ENCODE data around the gene PFKFB4. TPM values are rescaled to one million over a fixed set of nuclear protein-coding genes. Genes with fewer than 3 reads are reported as not detected.

PFKFB4 gene
- total RNA-seq, 4 donors from 2014 or later, result 1.8 to 2.9 (median 1.9) TPM

DNA sequence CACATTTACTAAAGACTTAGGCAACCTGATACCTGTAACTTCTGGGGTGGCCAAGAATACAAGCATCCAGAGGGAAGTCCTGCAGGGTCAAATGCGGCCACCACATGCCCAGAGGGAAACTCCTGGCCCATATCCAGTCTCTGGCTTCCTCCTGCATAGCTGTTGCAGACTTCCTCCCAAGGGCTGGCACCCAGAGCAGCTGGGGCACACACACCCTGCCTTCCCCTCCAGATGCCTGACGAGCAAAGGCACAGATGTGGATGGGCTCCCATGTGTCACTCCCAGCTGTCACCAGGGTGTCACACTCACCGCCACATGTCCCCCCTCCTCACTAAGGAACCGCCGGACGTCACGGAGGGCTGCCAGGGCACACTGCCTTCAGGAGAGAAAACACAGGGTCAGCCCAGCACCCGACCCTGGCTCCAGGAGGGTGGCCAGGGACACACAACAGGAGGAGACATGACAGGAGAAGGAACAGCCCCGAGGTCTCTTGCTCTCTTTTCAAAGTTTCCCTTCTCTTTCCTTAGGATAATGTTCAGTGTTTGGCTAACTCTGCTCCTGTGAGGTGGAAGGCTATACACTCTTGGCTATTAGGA is 13.2 kb downstream of the PFKFB4 start:
- Histone ChIP-seq H3K4me3 (no peak overlapping the region), H3K27ac (replicated peaks in 1 of 4) (no peak overlapping the region), H3K9me3 (no peaks in the 10 kb centered on the region), H3K27me3 (no peaks in the 10 kb centered on the region), H3K4me1 (peaks cover 0 to 6% (median under 1%) of the 10 kb centered on the region in 4 donors), H3K36me3 (peaks cover 0 to 41% (median 7%) of the 10 kb centered on the region in 4 donors)
- 64% methylated on average over 9 of the region's 9 CpGs for WGBS
- DNase-seq (ENCODE audit: extremely low spot score), result no peak
- intact Hi-C loops (cut with DNase I), result no loop called here
- TF ChIP-seq POLR2A (IDR thresholded peaks at IDR 0.05; ENCODE audit: low read depth), result no peak
- TF ChIP-seq EP300 (IDR thresholded peaks at IDR 0.05), result no peak
- TF ChIP-seq, protein P1, sequence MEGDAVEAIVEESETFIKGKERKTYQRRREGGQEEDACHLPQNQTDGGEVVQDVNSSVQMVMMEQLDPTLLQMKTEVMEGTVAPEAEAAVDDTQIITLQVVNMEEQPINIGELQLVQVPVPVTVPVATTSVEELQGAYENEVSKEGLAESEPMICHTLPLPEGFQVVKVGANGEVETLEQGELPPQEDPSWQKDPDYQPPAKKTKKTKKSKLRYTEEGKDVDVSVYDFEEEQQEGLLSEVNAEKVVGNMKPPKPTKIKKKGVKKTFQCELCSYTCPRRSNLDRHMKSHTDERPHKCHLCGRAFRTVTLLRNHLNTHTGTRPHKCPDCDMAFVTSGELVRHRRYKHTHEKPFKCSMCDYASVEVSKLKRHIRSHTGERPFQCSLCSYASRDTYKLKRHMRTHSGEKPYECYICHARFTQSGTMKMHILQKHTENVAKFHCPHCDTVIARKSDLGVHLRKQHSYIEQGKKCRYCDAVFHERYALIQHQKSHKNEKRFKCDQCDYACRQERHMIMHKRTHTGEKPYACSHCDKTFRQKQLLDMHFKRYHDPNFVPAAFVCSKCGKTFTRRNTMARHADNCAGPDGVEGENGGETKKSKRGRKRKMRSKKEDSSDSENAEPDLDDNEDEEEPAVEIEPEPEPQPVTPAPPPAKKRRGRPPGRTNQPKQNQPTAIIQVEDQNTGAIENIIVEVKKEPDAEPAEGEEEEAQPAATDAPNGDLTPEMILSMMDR (IDR thresholded peaks at IDR 0.05), result no peak
- TF ChIP-seq POLR2AphosphoS5 (IDR thresholded peaks at IDR 0.05), result no peak

DNA sequence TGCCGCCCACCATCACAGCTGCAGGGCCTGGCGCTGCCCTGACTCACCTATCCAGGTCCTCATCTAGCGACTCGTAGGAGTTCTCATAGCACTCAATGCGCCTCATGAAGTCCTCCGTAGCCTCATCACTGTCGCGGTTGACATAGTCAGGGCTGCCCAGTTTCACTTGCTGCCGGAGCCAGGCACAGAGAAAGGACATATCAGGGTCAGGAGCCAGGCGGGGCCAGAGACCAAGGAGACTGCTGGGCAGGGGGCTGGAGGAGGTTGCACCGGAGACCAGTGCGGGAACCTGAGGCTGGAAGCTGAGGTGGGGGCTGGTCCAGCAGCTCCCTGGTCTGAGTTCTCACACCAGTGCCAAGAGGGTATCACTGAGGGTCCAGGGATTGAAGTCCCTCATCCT is 18.2 kb downstream of the PFKFB4 start:
- 97% methylated on average over 7 of the region's 12 CpGs for WGBS
- H3K27me3 ChIP-seq, result no peaks in the 10 kb centered on the region
- H3K4me1 ChIP-seq, result peaks cover 0 to 6% (median 0%) of the 10 kb centered on the region in 4 donors
- H3K4me3 ChIP-seq, result no peak overlapping the region
- H3K36me3 ChIP-seq, result peaks cover 6 to 62% (median 27%) of the 10 kb centered on the region in 4 donors
- intact Hi-C loops (cut with DNase I), result loop anchor here (10.0 kb wide), 1 partner anchor 154 kb away; no protein-coding TSS in a partner anchor
- TF ChIP-seq EP300 (IDR thresholded peaks at IDR 0.05) (no peak), POLR2AphosphoS5 (IDR thresholded peaks at IDR 0.05) (no peak), POLR2A (IDR thresholded peaks at IDR 0.05; ENCODE audit: low read depth) (no peak)
- TF ChIP-seq, protein P1 (IDR thresholded peaks at IDR 0.05), result no peak
- H3K9me3 ChIP-seq, result no peaks in the 10 kb centered on the region
- no peak for DNase-seq (ENCODE audit: extremely low spot score)
- no peak overlapping the region for H3K27ac ChIP-seq (replicated peaks in 1 of 4)

DNA sequence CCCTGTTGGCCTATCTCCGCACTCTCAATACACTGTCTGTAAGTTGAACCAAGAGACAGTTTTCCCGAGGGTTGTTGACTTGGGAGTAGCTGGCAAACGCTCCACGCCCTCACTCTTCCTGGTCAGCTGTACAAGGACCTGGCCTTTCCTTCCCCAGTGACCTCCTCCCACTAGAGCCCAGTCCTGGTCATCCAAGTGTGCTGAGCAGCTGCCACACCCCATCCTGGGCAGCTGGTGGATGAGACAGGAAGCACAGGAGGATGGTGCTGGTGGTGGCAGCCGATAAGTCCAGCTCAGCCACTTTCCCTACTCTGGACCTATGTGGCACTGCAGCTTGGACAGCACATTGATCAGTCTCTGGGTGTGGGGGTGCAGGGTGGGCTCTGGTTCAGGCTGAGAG is 19.8 kb downstream of the PFKFB4 start:
- Histone ChIP-seq H3K27ac (replicated peaks in 1 of 4) (no peak overlapping the region), H3K4me3 (no peak overlapping the region), H3K27me3 (no peaks in the 10 kb centered on the region), H3K4me1 (no peaks in the 10 kb centered on the region), H3K9me3 (no peaks in the 10 kb centered on the region), H3K36me3 (peaks cover 6 to 70% (median 27%) of the 10 kb centered on the region in 4 donors)
- 93% methylated on average over 5 of the region's 5 CpGs for WGBS
- TF ChIP-seq, protein P1 (IDR thresholded peaks at IDR 0.05), result no peak
- no peak for TF ChIP-seq EP300 (IDR thresholded peaks at IDR 0.05)
- no peak for TF ChIP-seq POLR2A (IDR thresholded peaks at IDR 0.05; ENCODE audit: low read depth)
- TF ChIP-seq POLR2AphosphoS5 (IDR thresholded peaks at IDR 0.05), result no peak
- no peak for DNase-seq (ENCODE audit: extremely low spot score)
- intact Hi-C loops (cut with DNase I), result loop anchor here (10.0 kb wide), 1 partner anchor 152 kb away; no protein-coding TSS in a partner anchor

DNA sequence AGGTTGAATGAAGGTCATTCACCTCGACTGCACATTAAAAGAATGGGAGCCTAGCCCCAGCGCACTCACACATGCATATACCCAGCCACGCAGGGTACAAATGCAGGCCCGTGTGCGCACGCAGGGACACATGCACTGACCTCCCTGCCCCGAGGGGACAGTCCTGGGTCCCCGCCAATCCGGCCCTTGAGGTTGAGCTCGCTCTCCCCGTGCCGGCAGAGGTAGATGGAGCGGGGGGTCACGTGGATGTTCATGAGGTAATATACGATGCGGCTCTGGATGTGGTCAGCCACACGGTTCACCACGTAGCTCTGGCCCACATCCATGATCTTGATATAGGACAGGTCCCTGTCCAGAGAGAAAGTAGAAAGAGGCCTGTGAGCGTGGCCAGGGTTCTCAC is 20.5 kb downstream of the PFKFB4 start:
- Histone ChIP-seq H3K9me3 (no peaks in the 10 kb centered on the region), H3K4me3 (no peak overlapping the region), H3K4me1 (no peaks in the 10 kb centered on the region), H3K27ac (replicated peaks in 1 of 4) (no peak overlapping the region), H3K27me3 (no peaks in the 10 kb centered on the region), H3K36me3 (peaks cover 6 to 70% (median 27%) of the 10 kb centered on the region in 4 donors)
- TF ChIP-seq, protein P1 (IDR thresholded peaks at IDR 0.05), result no peak
- no peak for TF ChIP-seq POLR2AphosphoS5 (IDR thresholded peaks at IDR 0.05)
- TF ChIP-seq POLR2A (IDR thresholded peaks at IDR 0.05; ENCODE audit: low read depth), result no peak
- WGBS, result 83% methylated on average over 11 of the region's 19 CpGs
- DNase-seq (ENCODE audit: extremely low spot score), result no peak
- intact Hi-C loops (cut with DNase I), result loop anchor here (10.0 kb wide), 1 partner anchor 151 kb away; no protein-coding TSS in a partner anchor
